Cardiac muscle cell (in vitro differentiated cells and primary cell): ENCODE data around the gene NTNG2. TPM values are rescaled to one million over a fixed set of nuclear protein-coding genes. Genes with fewer than 3 reads are reported as not detected.

Experiments used
- DNase-seq, 2 donors: peaks; one replicate each; pipeline versions ENCODE4 v3.0.0 to v3.0.0-alpha.2; 2010 to 2017; ENCODE audit warnings: low read depth in 1 of 2, low spot score in 1 of 2
- H3K27ac ChIP-seq: fragments of 200-600 bp; sonication (generic); 2 replicates; pipeline ENCODE4 v1.5.1; 2016
- H3K27me3 ChIP-seq: fragments of 200-600 bp; sonication (generic); 2 replicates; pipeline ENCODE4 v1.6.0; 2016; ENCODE audit warnings: control low read depth
- H3K36me3 ChIP-seq: fragments of 200-600 bp; sonication (generic); 2 replicates; pipeline ENCODE4 v1.5.1; 2016; ENCODE audit warnings: control low read depth
- H3K4me1 ChIP-seq: fragments of 200-600 bp; sonication (generic); 2 replicates; pipeline ENCODE4 v1.8.1; 2017; ENCODE audit warnings: low read depth, mild to moderate bottlenecking, mixed run types
- H3K4me3 ChIP-seq: fragments of 200-600 bp; sonication (generic); 2 replicates; pipeline ENCODE4 v1.5.1; 2016; ENCODE audit warnings: mild to moderate bottlenecking
- H3K9me3 ChIP-seq: fragments of 200-600 bp; sonication (generic); 2 replicates; pipeline ENCODE4 v1.5.1; 2017; ENCODE audit warnings: low read depth, mild to moderate bottlenecking, control low read depth
- CTCF ChIP-seq: IDR thresholded peaks from 2 replicates; pipeline ENCODE4 v1.5.1; 2012; ENCODE audit warnings: low read depth, mild to moderate bottlenecking, low read length
- polyA plus RNA-seq: library from polyadenylated mRNA; unstranded; fragments of >200 nt; fragmentation: Nextera tagmentation; extraction: Ambion mirVana; gene quantifications from 2 replicates; pipeline ENCODE4 v1.2.1, GENCODE V29; 2016
- total RNA-seq: library from RNA; depleted of rRNA; stranded (reverse); fragments of >200 nt; gene quantifications from 2 replicates; pipeline ENCODE4 v1.2.3, GENCODE V29; 2016

Gene NTNG2
- total and polyA plus RNA-seq, 2 experiments from 2014 or later = 1.7 to 3.5 TPM

- Histone ChIP-seq H3K36me3 (no peaks in the 10 kb centered on the region), H3K27ac (no peak overlapping the region), H3K9me3 (no peaks in the 10 kb centered on the region), H3K4me1 (no peaks in the 10 kb centered on the region), H3K27me3 (no peaks in the 10 kb centered on the region), H3K4me3 (no peak overlapping the region)
- no peak for TF ChIP-seq CTCF
- no peak for DNase-seq
Observed at GRCh38 chr9:132204883-132205282, 43.0 kb downstream of the NTNG2 start.

GRCh38 chr9:132207215-132207614 lies 45.4 kb downstream of the NTNG2 start:
- no peak for TF ChIP-seq CTCF
- Histone ChIP-seq H3K27me3 (no peaks in the 10 kb centered on the region), H3K4me1 (no peaks in the 10 kb centered on the region), H3K9me3 (no peaks in the 10 kb centered on the region), H3K36me3 (no peaks in the 10 kb centered on the region), H3K4me3 (no peak overlapping the region), H3K27ac (no peak overlapping the region)
- no peak for DNase-seq

- no peak for DNase-seq
- no peak overlapping the region for H3K27ac ChIP-seq
- TF ChIP-seq CTCF = no peak
- no peaks in the 10 kb centered on the region for H3K27me3 ChIP-seq
- no peak overlapping the region for H3K4me3 ChIP-seq
- H3K4me1 ChIP-seq = no peaks in the 10 kb centered on the region
- H3K9me3 ChIP-seq = no peaks in the 10 kb centered on the region
- H3K36me3 ChIP-seq = no peaks in the 10 kb centered on the region
Observed at GRCh38 chr9:132207839-132208615, 46.2 kb downstream of the NTNG2 start.

- no peak for DNase-seq
- Histone ChIP-seq H3K27ac (no peak overlapping the region), H3K36me3 (no peaks in the 10 kb centered on the region), H3K9me3 (no peaks in the 10 kb centered on the region), H3K4me3 (no peak overlapping the region), H3K27me3 (no peaks in the 10 kb centered on the region), H3K4me1 (no peaks in the 10 kb centered on the region)
- TF ChIP-seq CTCF = no peak
Observed at GRCh38 chr9:132209228-132209627, 47.4 kb downstream of the NTNG2 start.

- Histone ChIP-seq H3K9me3 (no peaks in the 10 kb centered on the region), H3K36me3 (no peaks in the 10 kb centered on the region), H3K4me3 (no peak overlapping the region), H3K27me3 (no peaks in the 10 kb centered on the region), H3K27ac (no peak overlapping the region), H3K4me1 (no peaks in the 10 kb centered on the region)
- DNase-seq = no peak
- TF ChIP-seq CTCF = no peak
Observed at GRCh38 chr9:132210472-132211145, 48.8 kb downstream of the NTNG2 start.
